CD8-positive, alpha-beta memory T cell (primary cell): ENCODE measurements around the gene ZKSCAN1. TPM values are rescaled to one million over a fixed set of nuclear protein-coding genes. Genes with fewer than 3 reads are reported as not detected.

ENCODE experiments used
- CTCF ChIA-PET: fragments of 350-600 bp; sonication (Branson Sonifier 250); formaldehyde crosslinking; loops from one replicate; lab custom pipeline; 2021; ENCODE audit warnings: antibody characterized with exemption; lab: Charles Lee
- POLR2A ChIA-PET: fragments of 350-600 bp; sonication (Branson Sonifier 250); formaldehyde crosslinking; loops from one replicate; lab custom pipeline; 2021; ENCODE audit warnings: antibody characterized with exemption; lab: Charles Lee
- DNase-seq, 5 donors: peaks; one replicate each; pipeline versions ENCODE4 v3.0.0 to v3.0.0-alpha.2; 2020 to 2022; ENCODE audit warnings: mixed read lengths in 1 of 5
- H3K27ac ChIP-seq: one replicate; pipeline ENCODE4 v1.7.0; 2013; ENCODE audit warnings: low read depth, mild to moderate bottlenecking, low read length, moderate library complexity
- H3K27me3 ChIP-seq: 2 replicates; pipeline ENCODE4 v1.7.0; 2013; ENCODE audit warnings: low read length, mild to moderate bottlenecking; ENCODE audit not compliant: insufficient read depth, poor library complexity, severe bottlenecking
- H3K36me3 ChIP-seq: 2 replicates; pipeline ENCODE4 v1.7.0; 2013; ENCODE audit warnings: mild to moderate bottlenecking, low read length, moderate library complexity; ENCODE audit not compliant: insufficient read depth
- H3K4me1 ChIP-seq: 2 replicates; pipeline ENCODE4 v1.7.0; 2013; ENCODE audit warnings: mild to moderate bottlenecking, low read length, moderate library complexity; ENCODE audit not compliant: insufficient read depth
- H3K4me3 ChIP-seq: 2 replicates; pipeline ENCODE4 v1.7.0; 2013; ENCODE audit warnings: mild to moderate bottlenecking, low read length
- H3K9me3 ChIP-seq: 2 replicates; pipeline ENCODE4 v1.7.0; 2013; ENCODE audit warnings: mild to moderate bottlenecking, low read length
- H3K27ac Mint-ChIP-seq, 8 donors: one replicate each; pipeline ENCODE4 v1.8.0; 2020 to 2021; ENCODE audit warnings: mixed read lengths in 8 of 8, mild to moderate bottlenecking in 6 of 8, inconsistent platforms in 3 of 8, moderate library complexity in 3 of 8
- H3K27me3 Mint-ChIP-seq, 2 donors: one replicate each; pipeline ENCODE4 v1.8.0; 2020 to 2021; ENCODE audit warnings: mixed read lengths in 2 of 2, mild to moderate bottlenecking in 1 of 2, moderate library complexity in 1 of 2
- H3K36me3 Mint-ChIP-seq, 3 donors: one replicate each; pipeline ENCODE4 v1.8.0; 2020 to 2021; ENCODE audit warnings: mixed read lengths in 3 of 3, inconsistent platforms in 1 of 3, mild to moderate bottlenecking in 1 of 3
- H3K4me1 Mint-ChIP-seq, 3 donors: one replicate each; pipeline ENCODE4 v1.8.0; 2020 to 2021; ENCODE audit warnings: mixed read lengths in 3 of 3, inconsistent platforms in 1 of 3, mild to moderate bottlenecking in 1 of 3
- H3K4me3 Mint-ChIP-seq, 7 donors: one replicate each; pipeline ENCODE4 v1.8.0; 2020 to 2021; ENCODE audit warnings: mixed read lengths in 7 of 7, mild to moderate bottlenecking in 6 of 7, moderate library complexity in 4 of 7, inconsistent platforms in 2 of 7
- H3K9me3 Mint-ChIP-seq, 5 donors: one replicate each; pipeline ENCODE4 v1.8.0; 2020 to 2022; ENCODE audit warnings: mixed read lengths in 5 of 5, mild to moderate bottlenecking in 3 of 5, moderate library complexity in 2 of 5, inconsistent platforms in 1 of 5
- polyA plus RNA-seq: library from polyadenylated mRNA; unstranded; fragments of 300-500 nt; fragmentation: Illumina TruSeq; gene quantifications from one replicate; pipeline ENCODE4 v1.2.3, GENCODE V29; 2021
- total RNA-seq, 2 experiments: library from RNA; stranded (reverse); gene quantifications; one replicate each; pipeline ENCODE4 v1.2.3, GENCODE V29; 2021

ZKSCAN1 gene
- total and polyA plus RNA-seq, 3 experiments from 2014 or later, result 48.4 to 57.9 (median 53.4) TPM

- POLR2A ChIA-PET, result interaction anchor here (1.8 to 2.2 kb wide), 3 partner anchors 19 to 110 kb away, joined by 5 to 9 read pairs (median 8); partner anchors contain the start of genes MBLAC1 and TRIM4
- peaks cover 0 to 30% (median 0%) of the 10 kb centered on the region in 3 donors for H3K36me3 Mint-ChIP-seq
- Histone ChIP-seq H3K27ac (peak overlapping the region; percentile 88), H3K4me1 (peaks cover 19% of the 10 kb centered on the region), H3K4me3 (peak overlapping the region; percentile 81), H3K27me3 (no peaks in the 10 kb centered on the region), H3K36me3 (no peaks in the 10 kb centered on the region), H3K9me3 (no peaks in the 10 kb centered on the region)
- H3K27me3 Mint-ChIP-seq, result peaks cover 0 to 2% of the 10 kb centered on the region in 2 donors
- H3K9me3 Mint-ChIP-seq, result no peaks in the 10 kb centered on the region
- H3K4me1 Mint-ChIP-seq, result peaks cover 28 to 59% (median 59%) of the 10 kb centered on the region in 3 donors
- DNase-seq, result no peak
- peak overlapping the region; percentile 94 to 98 (median 96) for H3K4me3 Mint-ChIP-seq
- CTCF ChIA-PET, result interaction anchor here (0.8 to 2.0 kb wide), 5 partner anchors 19 to 115 kb away, joined by 3 to 8 read pairs (median 3); no protein-coding TSS in a partner anchor
- H3K27ac Mint-ChIP-seq, result peak overlapping the region; percentile 93 to 99 (median 98)
These were observed 962 bp downstream of the ZKSCAN1 start for GRCh38 chr7:100016215-100016901.

- H3K27me3 Mint-ChIP-seq, result no peaks in the 10 kb centered on the region
- no peaks in the 10 kb centered on the region for H3K9me3 Mint-ChIP-seq
- DNase-seq, result no peak
- peak overlapping the region in 7 of 8 donors; percentile 15 to 96 (median 47) for H3K27ac Mint-ChIP-seq
- Histone ChIP-seq H3K9me3 (no peaks in the 10 kb centered on the region), H3K27me3 (no peaks in the 10 kb centered on the region), H3K4me3 (no peak overlapping the region), H3K4me1 (peaks cover 19% of the 10 kb centered on the region), H3K36me3 (no peaks in the 10 kb centered on the region), H3K27ac (no peak overlapping the region)
- peaks cover 0 to 34% (median 0%) of the 10 kb centered on the region in 3 donors for H3K36me3 Mint-ChIP-seq
- H3K4me1 Mint-ChIP-seq, result peaks cover 32 to 64% (median 62%) of the 10 kb centered on the region in 3 donors
- ChIA-PET CTCF (interaction anchor here (0.9 to 1.6 kb wide), 2 partner anchors 26 to 36 kb away, joined by 3 read pairs; no protein-coding TSS in a partner anchor), POLR2A (interaction anchor here (0.6 to 1.8 kb wide), 2 partner anchors 109 to 546 kb away, joined by 3 to 5 read pairs; partner anchors contain the start of gene MBLAC1)
- peak overlapping the region in 5 of 7 donors; percentile 11 to 73 (median 41) for H3K4me3 Mint-ChIP-seq
These were observed 1.9 kb downstream of the ZKSCAN1 start for GRCh38 chr7:100017300-100017699.

GRCh38 chr7:100017875-100018274 is 2.5 kb downstream of the ZKSCAN1 start:
- H3K27ac ChIP-seq, result no peak overlapping the region
- ChIA-PET POLR2A (interaction anchor here (1.8 kb wide), 1 partner anchor 109 kb away, joined by 5 read pairs; the partner anchor contains the start of gene MBLAC1), CTCF (no interaction called here)
- no peak overlapping the region for H3K4me3 ChIP-seq
- no peaks in the 10 kb centered on the region for H3K27me3 Mint-ChIP-seq
- H3K9me3 ChIP-seq, result no peaks in the 10 kb centered on the region
- H3K27me3 ChIP-seq, result no peaks in the 10 kb centered on the region
- peaks cover 0 to 40% (median 2%) of the 10 kb centered on the region in 3 donors for H3K36me3 Mint-ChIP-seq
- H3K4me3 Mint-ChIP-seq, result peak overlapping the region in 2 of 7 donors; percentile 11 to 41
- H3K4me1 Mint-ChIP-seq, result peaks cover 32 to 67% (median 66%) of the 10 kb centered on the region in 3 donors
- H3K9me3 Mint-ChIP-seq, result no peaks in the 10 kb centered on the region
- peaks cover 19% of the 10 kb centered on the region for H3K4me1 ChIP-seq
- DNase-seq, result no peak
- H3K36me3 ChIP-seq, result no peaks in the 10 kb centered on the region
- peak overlapping the region in 7 of 8 donors; percentile 18 to 96 (median 47) for H3K27ac Mint-ChIP-seq

- Histone ChIP-seq H3K27me3 (no peaks in the 10 kb centered on the region), H3K27ac (no peak overlapping the region), H3K9me3 (no peaks in the 10 kb centered on the region), H3K4me1 (peaks cover 16% of the 10 kb centered on the region), H3K4me3 (no peak overlapping the region), H3K36me3 (peaks cover 11% of the 10 kb centered on the region)
- Mint-ChIP-seq H3K4me1 (peaks cover 33 to 63% (median 61%) of the 10 kb centered on the region in 3 donors), H3K36me3 (peaks cover 4 to 56% (median 7%) of the 10 kb centered on the region in 3 donors), H3K27me3 (no peaks in the 10 kb centered on the region), H3K27ac (peak overlapping the region in 7 of 8 donors; percentile 0 to 93 (median 33)), H3K9me3 (no peaks in the 10 kb centered on the region), H3K4me3 (no peak overlapping the region)
- POLR2A ChIA-PET, result no interaction called here
- CTCF ChIA-PET, result no interaction called here
- no peak for DNase-seq
These were observed 4.5 kb downstream of the ZKSCAN1 start for GRCh38 chr7:100019908-100020307.

- Mint-ChIP-seq H3K27me3 (no peaks in the 10 kb centered on the region), H3K27ac (peak overlapping the region in 3 of 8 donors; percentile 17 to 59 (median 35)), H3K4me1 (peaks cover 24 to 53% (median 52%) of the 10 kb centered on the region in 3 donors), H3K36me3 (peaks cover 4 to 63% (median 7%) of the 10 kb centered on the region in 3 donors), H3K9me3 (no peaks in the 10 kb centered on the region), H3K4me3 (peak overlapping the region in 1 of 7 donors; percentile 28)
- POLR2A ChIA-PET, result no interaction called here
- Histone ChIP-seq H3K27me3 (no peaks in the 10 kb centered on the region), H3K4me3 (no peak overlapping the region), H3K4me1 (peaks cover 8% of the 10 kb centered on the region), H3K9me3 (no peaks in the 10 kb centered on the region), H3K36me3 (peaks cover 16% of the 10 kb centered on the region), H3K27ac (no peak overlapping the region)
- CTCF ChIA-PET, result no interaction called here
- DNase-seq, result no peak
These were observed 5.9 kb downstream of the ZKSCAN1 start for GRCh38 chr7:100021297-100021696.

- Mint-ChIP-seq H3K4me1 (peaks cover 14 to 41% (median 41%) of the 10 kb centered on the region in 3 donors), H3K4me3 (no peak overlapping the region), H3K27me3 (no peaks in the 10 kb centered on the region), H3K36me3 (peaks cover 4 to 64% (median 7%) of the 10 kb centered on the region in 3 donors), H3K27ac (peak overlapping the region in 3 of 8 donors; percentile 9 to 55 (median 31)), H3K9me3 (no peaks in the 10 kb centered on the region)
- Histone ChIP-seq H3K27ac (no peak overlapping the region), H3K36me3 (peaks cover 16% of the 10 kb centered on the region), H3K27me3 (no peaks in the 10 kb centered on the region), H3K9me3 (no peaks in the 10 kb centered on the region), H3K4me1 (no peaks in the 10 kb centered on the region), H3K4me3 (no peak overlapping the region)
- ChIA-PET POLR2A (no interaction called here), CTCF (interaction anchor here (0.5 kb wide), 1 partner anchor 21 kb away, joined by 4 read pairs; no protein-coding TSS in a partner anchor)
- DNase-seq, result no peak
These were observed 7.2 kb downstream of the ZKSCAN1 start for GRCh38 chr7:100022621-100023020.

GRCh38 chr7:100023526-100023925 is 8.1 kb downstream of the ZKSCAN1 start:
- Mint-ChIP-seq H3K4me1 (peaks cover 11 to 32% (median 32%) of the 10 kb centered on the region in 3 donors), H3K36me3 (peaks cover 4 to 68% (median 7%) of the 10 kb centered on the region in 3 donors), H3K9me3 (no peaks in the 10 kb centered on the region), H3K27me3 (no peaks in the 10 kb centered on the region), H3K4me3 (peak overlapping the region in 1 of 7 donors; percentile 68), H3K27ac (no peak overlapping the region)
- ChIA-PET CTCF (interaction anchor here (0.5 kb wide), 1 partner anchor 400 kb away, joined by 4 read pairs; no protein-coding TSS in a partner anchor), POLR2A (no interaction called here)
- DNase-seq, result no peak
- H3K27ac ChIP-seq, result no peak overlapping the region
- no peaks in the 10 kb centered on the region for H3K9me3 ChIP-seq
- no peaks in the 10 kb centered on the region for H3K27me3 ChIP-seq
- H3K4me3 ChIP-seq, result no peak overlapping the region
- H3K36me3 ChIP-seq, result peaks cover 16% of the 10 kb centered on the region
- H3K4me1 ChIP-seq, result no peaks in the 10 kb centered on the region
